Activated naive CD8-positive, alpha-beta T cell treated with anti-CD3 and anti-CD28 coated beads for 36 hours (primary cell): ENCODE measurements around the gene FANCI. TPM values are rescaled to one million over a fixed set of nuclear protein-coding genes. Genes with fewer than 3 reads are reported as not detected.

Source experiments
- DNase-seq: peaks from one replicate; pipeline ENCODE4 v3.0.0; 2021
- H3K27ac Mint-ChIP-seq: one replicate; pipeline ENCODE4 v1.8.0; 2022; ENCODE audit warnings: mild to moderate bottlenecking, moderate library complexity, mixed read lengths
- H3K27me3 Mint-ChIP-seq: one replicate; pipeline ENCODE4 v1.8.0; 2022; ENCODE audit warnings: mild to moderate bottlenecking, mixed read lengths
- H3K36me3 Mint-ChIP-seq: one replicate; pipeline ENCODE4 v1.8.0; 2021; ENCODE audit warnings: mild to moderate bottlenecking, mixed read lengths
- H3K4me1 Mint-ChIP-seq: one replicate; pipeline ENCODE4 v1.8.0; 2021; ENCODE audit warnings: mixed read lengths
- H3K4me3 Mint-ChIP-seq: one replicate; pipeline ENCODE4 v1.8.0; 2022; ENCODE audit warnings: mild to moderate bottlenecking, moderate library complexity, mixed read lengths
- H3K9me3 Mint-ChIP-seq: one replicate; pipeline ENCODE4 v1.8.0; 2022; ENCODE audit warnings: mixed read lengths
- total RNA-seq, 2 experiments: library from RNA; stranded (reverse); gene quantifications; one replicate each; pipeline ENCODE4 v1.2.3, GENCODE V29; 2021

FANCI gene
- total RNA-seq, 2 experiments from 2014 or later: 169 to 174 TPM

- Mint-ChIP-seq H3K36me3 (no peaks in the 10 kb centered on the region), H3K9me3 (no peaks in the 10 kb centered on the region), H3K27ac (no peak overlapping the region), H3K27me3 (peaks cover 8% of the 10 kb centered on the region), H3K4me3 (no peak overlapping the region), H3K4me1 (no peaks in the 10 kb centered on the region)
- no peak for DNase-seq
These were observed 102.9 kb downstream of the FANCI start for GRCh38 chr15:89346516-89347231.

- no peaks in the 10 kb centered on the region for H3K4me1 Mint-ChIP-seq
- no peaks in the 10 kb centered on the region for H3K9me3 Mint-ChIP-seq
- no peak overlapping the region for H3K4me3 Mint-ChIP-seq
- DNase-seq: no peak
- no peaks in the 10 kb centered on the region for H3K36me3 Mint-ChIP-seq
- H3K27me3 Mint-ChIP-seq: peaks cover 18% of the 10 kb centered on the region
- H3K27ac Mint-ChIP-seq: no peak overlapping the region
These were observed 105.4 kb downstream of the FANCI start for GRCh38 chr15:89349206-89349558.

- no peaks in the 10 kb centered on the region for H3K9me3 Mint-ChIP-seq
- H3K4me1 Mint-ChIP-seq: no peaks in the 10 kb centered on the region
- no peak overlapping the region for H3K27ac Mint-ChIP-seq
- no peak overlapping the region for H3K4me3 Mint-ChIP-seq
- peaks cover 49% of the 10 kb centered on the region for H3K27me3 Mint-ChIP-seq
- no peak for DNase-seq
- no peaks in the 10 kb centered on the region for H3K36me3 Mint-ChIP-seq
These were observed 108.7 kb downstream of the FANCI start for GRCh38 chr15:89352476-89352875.

DNA sequence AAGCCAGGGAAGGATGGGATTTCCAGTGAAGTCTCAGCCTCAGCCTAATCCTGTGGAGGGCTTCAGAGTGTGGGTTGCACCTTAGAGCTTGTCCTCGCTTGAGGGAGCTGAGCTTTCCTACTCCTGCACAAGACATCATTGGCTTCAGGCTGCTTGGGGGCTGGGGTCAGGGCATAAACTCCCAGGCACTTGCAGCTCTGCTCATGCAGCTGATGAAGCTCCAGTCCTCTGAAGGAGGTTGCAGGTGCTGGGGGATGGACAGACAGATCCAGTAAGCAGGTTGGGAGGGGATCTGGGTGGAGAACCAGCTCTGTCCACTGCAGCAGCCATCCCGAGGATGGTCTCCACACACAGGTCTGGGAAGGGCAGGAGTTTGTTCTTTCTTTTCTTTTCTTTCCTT is 110.2 kb downstream of the FANCI start:
- H3K36me3 Mint-ChIP-seq: no peaks in the 10 kb centered on the region
- DNase-seq: no peak
- H3K27ac Mint-ChIP-seq: no peak overlapping the region
- peaks cover 63% of the 10 kb centered on the region for H3K27me3 Mint-ChIP-seq
- H3K9me3 Mint-ChIP-seq: no peaks in the 10 kb centered on the region
- H3K4me3 Mint-ChIP-seq: no peak overlapping the region
- peaks cover 2% of the 10 kb centered on the region for H3K4me1 Mint-ChIP-seq

- Mint-ChIP-seq H3K9me3 (no peaks in the 10 kb centered on the region), H3K36me3 (no peaks in the 10 kb centered on the region), H3K27ac (no peak overlapping the region), H3K4me3 (no peak overlapping the region), H3K4me1 (peaks cover 11% of the 10 kb centered on the region), H3K27me3 (peaks cover 82% of the 10 kb centered on the region)
- DNase-seq: no peak
These were observed 113.0 kb downstream of the FANCI start for GRCh38 chr15:89356634-89357298.

GRCh38 chr15:89358435-89358754 is 114.6 kb downstream of the FANCI start:
- no peak overlapping the region for H3K27ac Mint-ChIP-seq
- H3K4me1 Mint-ChIP-seq: peaks cover 11% of the 10 kb centered on the region
- H3K4me3 Mint-ChIP-seq: peak overlapping the region; percentile 78
- H3K9me3 Mint-ChIP-seq: no peaks in the 10 kb centered on the region
- H3K27me3 Mint-ChIP-seq: peaks cover 91% of the 10 kb centered on the region
- no peak for DNase-seq
- no peaks in the 10 kb centered on the region for H3K36me3 Mint-ChIP-seq

- Mint-ChIP-seq H3K27me3 (peaks cover 91% of the 10 kb centered on the region), H3K36me3 (no peaks in the 10 kb centered on the region), H3K9me3 (no peaks in the 10 kb centered on the region), H3K4me3 (peak overlapping the region; percentile 78), H3K4me1 (peaks cover 11% of the 10 kb centered on the region), H3K27ac (no peak overlapping the region)
- peak; percentile 84 for DNase-seq
These were observed 115.1 kb downstream of the FANCI start for GRCh38 chr15:89358755-89359439.

DNA sequence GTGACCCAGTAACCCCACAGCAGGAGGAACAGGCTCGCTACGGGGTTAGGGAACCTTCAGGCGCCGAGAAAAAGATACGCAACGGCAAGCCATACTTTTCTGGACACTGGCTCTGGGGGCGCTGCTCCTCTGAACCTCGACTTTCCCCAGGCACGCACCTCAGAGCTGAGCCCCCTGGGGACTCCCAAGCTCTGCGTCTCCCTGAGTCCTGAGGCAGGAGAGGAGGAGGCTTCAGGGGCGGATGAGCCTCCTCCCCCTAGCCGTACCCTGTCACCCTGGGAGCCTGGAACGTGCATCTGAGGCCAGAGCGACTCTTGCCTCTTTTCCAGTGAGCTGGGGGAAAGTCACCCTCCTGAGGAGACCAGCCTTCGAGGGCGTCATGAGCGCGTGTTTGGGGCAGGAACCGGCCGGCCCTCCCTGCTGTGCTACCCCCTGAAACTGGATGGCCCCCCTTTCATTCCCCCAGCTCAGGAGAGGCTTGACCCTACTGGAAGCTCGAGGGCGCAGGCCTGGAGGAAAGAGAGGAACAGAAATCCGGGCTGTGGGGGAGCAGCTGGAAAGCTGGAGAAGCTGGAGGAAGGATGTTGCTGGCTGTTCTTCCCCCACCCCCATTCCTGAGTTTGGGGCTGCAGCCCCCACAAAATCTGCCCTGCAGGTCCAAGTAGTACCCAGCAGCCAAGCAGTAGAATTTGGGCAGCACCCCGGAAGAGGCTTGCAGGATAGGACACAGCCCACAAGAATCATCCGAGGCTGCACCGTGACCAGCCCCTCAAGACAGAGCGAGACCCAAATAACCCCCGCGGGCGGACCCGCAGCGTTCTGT is 115.9 kb downstream of the FANCI start:
- peak overlapping the region; percentile 14 for H3K4me3 Mint-ChIP-seq

GRCh38 chr15:89360294-89360971 is 116.7 kb downstream of the FANCI start:
- Mint-ChIP-seq H3K27me3 (peaks cover 91% of the 10 kb centered on the region), H3K27ac (no peak overlapping the region), H3K4me1 (peaks cover 11% of the 10 kb centered on the region), H3K36me3 (no peaks in the 10 kb centered on the region), H3K9me3 (no peaks in the 10 kb centered on the region), H3K4me3 (no peak overlapping the region)
- DNase-seq: no peak

More for the DNA sequence above, 115.9 kb downstream of the FANCI start:
- H3K9me3 Mint-ChIP-seq: no peaks in the 10 kb centered on the region
- no peaks in the 10 kb centered on the region for H3K36me3 Mint-ChIP-seq
- DNase-seq: no peak
- H3K27me3 Mint-ChIP-seq: peaks cover 91% of the 10 kb centered on the region
- peaks cover 11% of the 10 kb centered on the region for H3K4me1 Mint-ChIP-seq
- no peak overlapping the region for H3K27ac Mint-ChIP-seq

GRCh38 chr15:89361451-89362202 is 117.8 kb downstream of the FANCI start:
- H3K9me3 Mint-ChIP-seq: no peaks in the 10 kb centered on the region
- H3K4me1 Mint-ChIP-seq: peaks cover 12% of the 10 kb centered on the region
- peak; percentile 72 for DNase-seq
- H3K27ac Mint-ChIP-seq: no peak overlapping the region
- H3K27me3 Mint-ChIP-seq: peaks cover 93% of the 10 kb centered on the region
- H3K36me3 Mint-ChIP-seq: no peaks in the 10 kb centered on the region
- H3K4me3 Mint-ChIP-seq: no peak overlapping the region

- Mint-ChIP-seq H3K27ac (no peak overlapping the region), H3K4me1 (peaks cover 17% of the 10 kb centered on the region), H3K9me3 (no peaks in the 10 kb centered on the region), H3K36me3 (no peaks in the 10 kb centered on the region), H3K4me3 (no peak overlapping the region), H3K27me3 (peaks cover 93% of the 10 kb centered on the region)
- DNase-seq: no peak
These were observed 118.7 kb downstream of the FANCI start for GRCh38 chr15:89362203-89363101.

DNA sequence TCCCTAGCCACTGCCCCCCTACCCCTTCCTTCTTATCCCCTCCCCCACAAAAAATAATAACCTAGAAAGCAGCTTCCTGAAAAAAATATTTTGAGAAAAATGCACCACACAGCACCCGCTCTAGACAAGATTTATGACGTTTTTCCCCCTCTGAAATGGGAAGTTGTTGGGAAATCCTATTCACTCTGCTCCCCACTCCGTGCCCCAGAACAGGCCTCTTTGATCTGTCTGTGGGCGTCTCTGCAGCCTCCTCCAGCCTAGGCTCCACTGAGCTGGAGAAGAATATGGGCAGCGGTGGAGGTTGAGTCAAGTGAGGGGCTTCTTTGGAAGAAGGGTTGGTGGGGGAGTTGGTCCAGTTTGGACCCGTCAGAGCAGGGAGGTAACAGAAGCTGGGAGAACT is 119.4 kb downstream of the FANCI start:
- Mint-ChIP-seq H3K27me3 (peaks cover 89% of the 10 kb centered on the region), H3K27ac (no peak overlapping the region), H3K4me1 (peaks cover 17% of the 10 kb centered on the region), H3K36me3 (no peaks in the 10 kb centered on the region), H3K4me3 (no peak overlapping the region), H3K9me3 (no peaks in the 10 kb centered on the region)
- no peak for DNase-seq

DNA sequence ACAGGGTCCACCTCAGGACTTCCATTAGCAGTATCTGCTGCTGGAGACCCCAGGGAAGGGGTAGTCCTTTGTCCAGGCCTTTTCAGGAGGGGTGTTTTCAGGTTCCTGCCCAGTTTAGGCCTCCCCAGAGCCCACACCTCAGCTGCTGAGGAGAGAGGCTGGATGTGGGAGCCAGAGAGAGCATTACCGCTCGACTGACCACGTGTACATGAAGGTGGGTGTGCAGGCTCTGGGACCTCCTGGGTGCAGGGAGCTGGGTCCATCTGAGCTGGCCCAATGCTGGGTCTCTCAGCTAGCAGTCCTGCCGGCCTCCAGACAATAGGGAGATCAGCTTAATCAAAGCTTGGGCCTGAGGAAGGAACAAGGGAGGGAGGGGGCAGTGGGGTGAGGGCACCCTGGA is 120.0 kb downstream of the FANCI start:
- Mint-ChIP-seq H3K4me3 (no peak overlapping the region), H3K27ac (no peak overlapping the region), H3K4me1 (peaks cover 15% of the 10 kb centered on the region), H3K27me3 (peaks cover 89% of the 10 kb centered on the region), H3K9me3 (no peaks in the 10 kb centered on the region), H3K36me3 (no peaks in the 10 kb centered on the region)
- DNase-seq: no peak
